Measurements from ENCODE around the gene TUBG1.

Gene TUBG1

DNA sequence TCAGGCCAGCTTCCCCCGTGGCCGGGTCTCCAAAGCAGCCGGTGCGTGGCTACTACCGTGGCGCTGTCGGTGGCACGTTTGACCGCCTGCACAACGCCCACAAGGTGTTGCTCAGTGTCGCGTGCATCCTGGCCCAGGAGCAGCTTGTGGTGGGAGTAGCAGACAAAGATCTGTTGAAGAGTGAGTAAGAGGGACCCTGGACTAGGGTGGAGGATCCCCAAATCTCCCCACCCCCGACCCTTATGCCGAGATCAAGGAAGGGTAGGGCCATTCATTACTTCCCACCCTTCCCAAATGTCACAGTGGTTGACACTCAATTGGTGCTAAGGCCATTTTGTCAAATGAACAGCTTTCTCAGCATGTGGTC, 46.4 kb upstream of the TUBG1 start:
- no peak for TF ChIP-seq POLR2AphosphoS5 (IDR thresholded peaks at IDR 0.05; ENCODE audit: low read depth, low read length)
- no peak for TF ChIP-seq FOXP2 (optimal IDR thresholded peaks at IDR 0.05; ENCODE audit: borderline replicate concordance, extremely low read depth, extremely low read length, insufficient read depth)
- no peak for TF ChIP-seq TAF1 (IDR thresholded peaks at IDR 0.05; ENCODE audit: borderline replicate concordance, insufficient read depth, low read length)
- no peak for TF ChIP-seq SIN3A (IDR thresholded peaks at IDR 0.05; ENCODE audit: borderline replicate concordance, insufficient read depth, low read length)
- TF ChIP-seq, protein P1, sequence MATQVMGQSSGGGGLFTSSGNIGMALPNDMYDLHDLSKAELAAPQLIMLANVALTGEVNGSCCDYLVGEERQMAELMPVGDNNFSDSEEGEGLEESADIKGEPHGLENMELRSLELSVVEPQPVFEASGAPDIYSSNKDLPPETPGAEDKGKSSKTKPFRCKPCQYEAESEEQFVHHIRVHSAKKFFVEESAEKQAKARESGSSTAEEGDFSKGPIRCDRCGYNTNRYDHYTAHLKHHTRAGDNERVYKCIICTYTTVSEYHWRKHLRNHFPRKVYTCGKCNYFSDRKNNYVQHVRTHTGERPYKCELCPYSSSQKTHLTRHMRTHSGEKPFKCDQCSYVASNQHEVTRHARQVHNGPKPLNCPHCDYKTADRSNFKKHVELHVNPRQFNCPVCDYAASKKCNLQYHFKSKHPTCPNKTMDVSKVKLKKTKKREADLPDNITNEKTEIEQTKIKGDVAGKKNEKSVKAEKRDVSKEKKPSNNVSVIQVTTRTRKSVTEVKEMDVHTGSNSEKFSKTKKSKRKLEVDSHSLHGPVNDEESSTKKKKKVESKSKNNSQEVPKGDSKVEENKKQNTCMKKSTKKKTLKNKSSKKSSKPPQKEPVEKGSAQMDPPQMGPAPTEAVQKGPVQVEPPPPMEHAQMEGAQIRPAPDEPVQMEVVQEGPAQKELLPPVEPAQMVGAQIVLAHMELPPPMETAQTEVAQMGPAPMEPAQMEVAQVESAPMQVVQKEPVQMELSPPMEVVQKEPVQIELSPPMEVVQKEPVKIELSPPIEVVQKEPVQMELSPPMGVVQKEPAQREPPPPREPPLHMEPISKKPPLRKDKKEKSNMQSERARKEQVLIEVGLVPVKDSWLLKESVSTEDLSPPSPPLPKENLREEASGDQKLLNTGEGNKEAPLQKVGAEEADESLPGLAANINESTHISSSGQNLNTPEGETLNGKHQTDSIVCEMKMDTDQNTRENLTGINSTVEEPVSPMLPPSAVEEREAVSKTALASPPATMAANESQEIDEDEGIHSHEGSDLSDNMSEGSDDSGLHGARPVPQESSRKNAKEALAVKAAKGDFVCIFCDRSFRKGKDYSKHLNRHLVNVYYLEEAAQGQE (IDR thresholded peaks at IDR 0.05; ENCODE audit: insufficient read depth in 1 of 2, low read depth in 2 of 2, low read length in 2 of 2), result no peak

DNA sequence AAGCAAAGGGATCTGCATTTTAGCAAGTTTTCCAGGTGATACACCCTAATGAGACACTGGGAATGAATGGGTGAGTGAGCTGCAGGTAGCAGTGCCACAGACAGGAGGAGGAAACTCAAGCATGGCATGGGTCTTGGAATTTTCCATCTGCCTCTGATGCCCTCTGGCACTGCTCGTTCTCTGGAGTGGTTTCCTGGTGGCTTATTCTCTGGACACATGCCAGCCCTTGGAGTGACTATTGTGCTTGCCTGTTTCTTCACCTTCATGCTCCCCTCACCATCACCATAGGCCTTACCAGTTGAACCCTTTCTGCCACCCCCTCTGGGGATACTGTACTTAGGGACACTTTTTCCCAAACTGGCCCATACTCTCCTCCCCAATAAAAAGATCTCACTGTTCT, 45.9 kb upstream of the TUBG1 start:
- TF ChIP-seq POLR2AphosphoS5 (IDR thresholded peaks at IDR 0.05; ENCODE audit: low read depth, low read length) (no peak), TAF1 (IDR thresholded peaks at IDR 0.05; ENCODE audit: borderline replicate concordance, insufficient read depth, low read length) (no peak), SIN3A (IDR thresholded peaks at IDR 0.05; ENCODE audit: borderline replicate concordance, insufficient read depth, low read length) (no peak), FOXP2 (optimal IDR thresholded peaks at IDR 0.05; ENCODE audit: borderline replicate concordance, extremely low read depth, extremely low read length, insufficient read depth) (no peak)
- TF ChIP-seq, protein P1 (IDR thresholded peaks at IDR 0.05; ENCODE audit: insufficient read depth in 1 of 2, low read depth in 2 of 2, low read length in 2 of 2), result no peak

DNA sequence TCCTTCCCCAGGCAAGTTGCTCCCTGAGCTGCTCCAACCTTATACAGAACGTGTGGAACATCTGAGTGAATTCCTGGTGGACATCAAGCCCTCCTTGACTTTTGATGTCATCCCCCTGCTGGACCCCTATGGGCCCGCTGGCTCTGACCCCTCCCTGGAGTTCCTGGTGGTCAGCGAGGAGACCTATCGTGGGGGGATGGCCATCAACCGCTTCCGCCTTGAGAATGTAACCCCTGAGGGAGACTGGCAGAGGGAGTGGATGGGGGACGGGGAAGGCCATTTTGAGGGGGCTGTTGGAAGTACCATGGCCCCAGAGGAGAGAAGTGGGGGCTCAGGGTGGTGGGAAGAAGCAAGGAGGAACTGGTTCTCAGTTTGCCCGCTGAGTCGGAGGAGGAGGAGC, 45.5 kb upstream of the TUBG1 start:
- TF ChIP-seq, protein P1 (IDR thresholded peaks at IDR 0.05; ENCODE audit: insufficient read depth in 1 of 2, low read depth in 2 of 2, low read length in 2 of 2), result no peak

DNA sequence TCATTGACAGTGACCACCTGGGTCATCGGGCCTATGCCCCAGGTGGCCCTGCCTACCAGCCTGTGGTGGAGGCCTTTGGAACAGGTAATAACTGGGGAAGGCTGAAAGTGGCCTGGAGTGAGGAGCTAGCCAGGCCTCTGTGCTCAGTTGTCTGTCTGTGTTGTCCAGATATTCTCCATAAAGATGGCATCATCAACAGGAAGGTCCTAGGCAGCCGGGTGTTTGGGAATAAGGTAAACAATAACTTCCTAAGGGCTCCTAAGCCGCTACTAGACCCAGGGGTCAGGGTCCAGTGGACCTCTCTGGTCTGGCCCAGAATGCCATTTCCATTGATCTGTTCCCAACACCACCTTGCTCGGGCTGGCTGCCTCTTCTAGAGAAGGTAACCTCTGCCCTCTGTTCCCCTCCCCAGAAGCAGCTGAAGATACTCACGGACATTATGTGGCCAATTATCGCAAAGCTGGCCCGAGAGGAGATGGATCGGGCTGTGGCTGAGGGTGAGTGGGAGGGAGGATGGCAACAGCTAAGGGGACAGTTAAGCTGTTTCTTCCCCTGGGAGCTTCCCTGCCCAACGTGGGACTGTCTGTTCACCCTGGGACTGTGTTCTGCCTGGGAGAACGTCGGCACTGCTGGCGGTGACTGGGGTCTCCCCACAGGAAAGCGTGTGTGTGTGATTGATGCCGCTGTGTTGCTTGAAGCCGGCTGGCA, 44.5 kb upstream of the TUBG1 start:
- TF ChIP-seq SIN3A (IDR thresholded peaks at IDR 0.05; ENCODE audit: borderline replicate concordance, insufficient read depth, low read length) (no peak), FOXP2 (optimal IDR thresholded peaks at IDR 0.05; ENCODE audit: borderline replicate concordance, extremely low read depth, extremely low read length, insufficient read depth) (no peak), TAF1 (IDR thresholded peaks at IDR 0.05; ENCODE audit: borderline replicate concordance, insufficient read depth, low read length) (no peak), POLR2AphosphoS5 (IDR thresholded peaks at IDR 0.05; ENCODE audit: low read depth, low read length) (no peak)
- TF ChIP-seq, protein P1 (IDR thresholded peaks at IDR 0.05; ENCODE audit: insufficient read depth in 1 of 2, low read depth in 2 of 2, low read length in 2 of 2), result no peak

Data from PFSK-1 (cell line).